GM18508 (cell line): ENCODE results near the gene ANKRD36.
"Not testable (repeated sequence)": the region's sequence is repeated elsewhere in the genome, so short reads cannot be mapped to it uniquely, and the experiment has no call there.

ENCODE experiments used
- ATAC-seq: cut with Tn5 transposase; IDR thresholded peaks from one replicate; pipeline ENCODE4 v1.9.1; 2021; ENCODE audit warnings: moderate number of reproducible peaks; ENCODE audit not compliant: insufficient read depth, unreplicated experiment

The ANKRD36 gene

GRCh38 chr2:97112320-97113049 lies 468 bp upstream of the ANKRD36 start:
- not testable (repeated sequence) for ATAC-seq

- ATAC-seq = not testable (repeated sequence)
Observed at GRCh38 chr2:97113882-97114255, 916 bp downstream of the ANKRD36 start.

- ATAC-seq = not testable (repeated sequence)
Observed at GRCh38 chr2:97129090-97129489, 16.1 kb downstream of the ANKRD36 start.

- not testable (repeated sequence) for ATAC-seq
Observed at GRCh38 chr2:97144016-97144415, 31.1 kb downstream of the ANKRD36 start.

- not testable (repeated sequence) for ATAC-seq
Observed at GRCh38 chr2:97166548-97166947, 53.6 kb downstream of the ANKRD36 start.

GRCh38 chr2:97167938-97168337 lies 55.0 kb downstream of the ANKRD36 start:
- ATAC-seq = not testable (repeated sequence)

GRCh38 chr2:97168583-97168982 lies 55.6 kb downstream of the ANKRD36 start:
- ATAC-seq = not testable (repeated sequence)

- not testable (repeated sequence) for ATAC-seq
Observed at GRCh38 chr2:97180391-97180790, 67.4 kb downstream of the ANKRD36 start.

GRCh38 chr2:97195349-97195748 lies 82.4 kb downstream of the ANKRD36 start:
- not testable (repeated sequence) for ATAC-seq

GRCh38 chr2:97197251-97197650 lies 84.3 kb downstream of the ANKRD36 start:
- not testable (repeated sequence) for ATAC-seq

GRCh38 chr2:97200887-97201286 lies 87.9 kb downstream of the ANKRD36 start:
- ATAC-seq = not testable (repeated sequence)

GRCh38 chr2:97202643-97203250 lies 89.8 kb downstream of the ANKRD36 start:
- not testable (repeated sequence) for ATAC-seq

- ATAC-seq = no peak
Observed at GRCh38 chr2:97210325-97210724, 97.4 kb downstream of the ANKRD36 start.

- not testable (repeated sequence) for ATAC-seq
Observed at GRCh38 chr2:97215025-97215424, 102.1 kb downstream of the ANKRD36 start.

GRCh38 chr2:97230848-97231585 lies 118.1 kb downstream of the ANKRD36 start:
- not testable (repeated sequence) for ATAC-seq

- not testable (repeated sequence) for ATAC-seq
Observed at GRCh38 chr2:97232981-97233380, 120.0 kb downstream of the ANKRD36 start.

GRCh38 chr2:97233660-97234295 lies 120.8 kb downstream of the ANKRD36 start:
- not testable (repeated sequence) for ATAC-seq

- not testable (repeated sequence) for ATAC-seq
Observed at GRCh38 chr2:97261192-97261591, 148.2 kb downstream of the ANKRD36 start.

GRCh38 chr2:97266449-97266848 lies 153.5 kb downstream of the ANKRD36 start:
- not testable (repeated sequence) for ATAC-seq

GRCh38 chr2:97267411-97268074 lies 154.6 kb downstream of the ANKRD36 start:
- ATAC-seq = no peak
